ENCODE data around the gene NOXRED1.

The NOXRED1 gene

DNA sequence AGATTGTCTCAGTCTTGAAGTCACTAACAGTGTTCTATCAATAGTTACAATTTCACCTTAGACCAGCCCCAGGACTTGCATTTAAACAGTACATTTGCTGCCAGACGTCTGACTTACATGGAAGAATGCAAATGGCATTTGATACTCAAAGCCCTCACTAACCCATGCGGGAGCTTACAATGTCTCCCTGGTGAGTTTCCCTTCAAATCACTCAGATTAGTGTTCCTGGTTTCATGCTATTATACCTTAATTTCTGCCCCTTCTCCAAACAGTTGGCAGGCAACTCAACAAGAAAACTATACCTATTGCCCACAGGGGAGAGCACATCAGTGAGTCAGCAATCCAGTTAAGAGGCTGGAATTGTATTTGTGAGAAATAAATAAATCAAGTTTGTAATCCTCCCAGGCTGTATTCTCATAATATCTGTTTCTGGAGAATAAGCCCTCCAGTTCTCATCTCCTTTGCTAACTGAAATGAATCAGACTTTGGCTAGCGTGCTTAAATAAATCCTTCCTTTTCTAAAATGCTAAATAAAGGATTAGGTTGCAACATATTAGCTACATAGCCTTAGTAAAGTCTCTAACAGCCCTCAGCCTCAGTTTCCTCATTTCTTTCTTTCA lies 78.8 kb downstream of the NOXRED1 start:
- no peak for DNase-seq (ENCODE audit: low read depth in 2 of 3, low spot score in 2 of 3)
